ENCODE data around the gene LCN2.
A peak's percentile ranks its signal among the peaks of the same experiment; 100 is the strongest.
"Not testable (repeated sequence)": the region's sequence is repeated elsewhere in the genome, so short reads cannot be mapped to it uniquely, and the experiment has no call there.

The LCN2 gene

GRCh38 chr9:128127568-128127989, 21.7 kb upstream of the LCN2 start, which contains the start of gene PTGES2:
TSS of gene PTGES2 (minus strand) at chr9:128127729. CDS start at chr9:128127717, 12 bp downstream.
- H3K27ac ChIP-seq: peak within 1 kb of the TSS; percentile 90

GRCh38 chr9:128127990-128128835, 21.0 kb upstream of the LCN2 start:
- TF ChIP-seq ZFX (IDR thresholded peaks at IDR 0.05; ENCODE audit: borderline replicate concordance): no peak
- TF ChIP-seq CTCF (IDR thresholded peaks at IDR 0.05): no peak
- H3K27ac ChIP-seq: peak overlapping the region; percentile 90

More at GRCh38 chr9:128127568-128127989, 21.7 kb upstream of the LCN2 start, which contains the start of gene PTGES2:
- TF ChIP-seq ZFX (IDR thresholded peaks at IDR 0.05; ENCODE audit: borderline replicate concordance): no peak
- no peak for TF ChIP-seq CTCF (IDR thresholded peaks at IDR 0.05)

- H3K27ac ChIP-seq: peak overlapping the region; percentile 90; the same call in 1 of the 2 replicates
Observed at GRCh38 chr9:128128836-128129590, 20.2 kb upstream of the LCN2 start.

GRCh38 chr9:128129976-128130590, 19.2 kb upstream of the LCN2 start:
- TF ChIP-seq CTCF (IDR thresholded peaks at IDR 0.05): peak; percentile 59

More at GRCh38 chr9:128128836-128129590, 20.2 kb upstream of the LCN2 start:
- TF ChIP-seq CTCF (IDR thresholded peaks at IDR 0.05): no peak
- TF ChIP-seq ZFX (IDR thresholded peaks at IDR 0.05; ENCODE audit: borderline replicate concordance): no peak

GRCh38 chr9:128130651-128131050, 18.6 kb upstream of the LCN2 start:
- H3K27ac ChIP-seq: not testable (repeated sequence)

More at GRCh38 chr9:128129976-128130590, 19.2 kb upstream of the LCN2 start:
- not testable (repeated sequence) for H3K27ac ChIP-seq

GRCh38 chr9:128131346-128131745, 17.9 kb upstream of the LCN2 start:
- not testable (repeated sequence) for H3K27ac ChIP-seq

GRCh38 chr9:128132139-128132538, 17.1 kb upstream of the LCN2 start:
- H3K27ac ChIP-seq: not testable (repeated sequence)

- not testable (repeated sequence) for H3K27ac ChIP-seq
Observed at GRCh38 chr9:128135561-128135960, 13.7 kb upstream of the LCN2 start.

Data from 22Rv1 (cell line).